ENCODE measurements around the gene HNF1B. TPM values are rescaled to one million over a fixed set of nuclear protein-coding genes. Genes with fewer than 3 reads are reported as not detected.
A peak's percentile ranks its signal among the peaks of the same experiment; 100 is the strongest.

The HNF1B gene
- total and polyA plus RNA-seq, 7 experiments from 2014 or later, result 1.4 TPM; not detected in 6

DNA sequence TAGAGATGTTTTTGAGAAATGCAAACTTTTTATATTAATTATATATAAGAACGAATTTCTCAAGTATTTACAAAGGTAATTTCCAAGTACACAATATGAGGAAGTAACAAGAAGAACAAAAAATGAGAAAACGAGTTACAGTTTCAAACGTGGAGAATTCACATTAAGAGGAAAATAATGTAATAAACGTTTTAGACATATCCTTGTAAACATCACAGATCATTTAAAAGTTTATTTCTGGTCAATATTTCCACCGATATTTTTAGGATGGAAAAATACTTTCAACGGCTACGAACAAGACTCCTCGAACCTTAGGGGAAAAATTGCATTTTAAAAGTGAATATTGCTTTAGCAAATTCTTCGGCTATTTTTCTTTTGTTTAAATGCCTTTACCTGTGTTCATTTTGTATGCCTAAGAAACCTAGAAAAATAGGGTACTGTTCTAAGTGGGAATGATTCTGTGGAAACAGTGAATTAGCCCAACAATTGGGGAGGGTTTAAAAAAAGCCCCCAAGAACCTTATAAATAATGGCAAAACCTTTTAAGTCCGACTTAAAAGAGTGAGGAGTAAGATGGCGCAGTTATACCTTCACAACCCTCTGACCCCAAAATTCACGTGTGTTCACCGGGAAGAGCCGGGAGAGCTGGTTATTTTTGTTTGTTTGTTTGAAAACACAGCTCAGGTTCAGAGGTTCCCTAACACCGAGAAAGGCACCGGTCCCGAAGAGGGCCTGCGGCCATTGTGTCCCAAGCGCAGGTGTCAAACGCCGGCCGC, 3.3 kb downstream of the HNF1B start:
- H3K27ac ChIP-seq (ENCODE audit: low read depth, low read length), result no peak overlapping the region
- H3K36me3 ChIP-seq (ENCODE audit: control insufficient read depth in 2 of 3, insufficient read depth in 3 of 3, low read length in 3 of 3), result no peaks in the 10 kb centered on the region
- CTCF ChIA-PET, result no interaction called here
- peaks cover 60 to 89% (median 73%) of the 10 kb centered on the region in 5 donors for H3K27me3 Mint-ChIP-seq
- no peak overlapping the region for H3K27ac Mint-ChIP-seq
- peaks cover 0 to 4% (median 0%) of the 10 kb centered on the region in 11 donors for H3K9me3 Mint-ChIP-seq
- peaks cover 8 to 25% of the 10 kb centered on the region in 2 donors for H3K4me1 ChIP-seq (ENCODE audit: control insufficient read depth in 2 of 2, insufficient read depth in 2 of 2, low read length in 2 of 2)
- no peak for DNase-seq
- no peak overlapping the region for H3K4me3 ChIP-seq (ENCODE audit: low read length)
- H3K9me3 ChIP-seq (ENCODE audit: control insufficient read depth in 2 of 3, low read length in 3 of 3), result no peaks in the 10 kb centered on the region
- intact Hi-C loops (cut with micrococcal nuclease), result loop anchor here in 1 of 2 donors (5.0 kb wide), 2 partner anchors 51 to 799 kb away; no protein-coding TSS in a partner anchor
- H3K4me1 Mint-ChIP-seq, result peaks cover 14 to 34% (median 23%) of the 10 kb centered on the region in 7 donors
- peaks cover 16 to 30% of the 10 kb centered on the region in 2 donors for H3K27me3 ChIP-seq (ENCODE audit: control insufficient read depth in 2 of 2, insufficient read depth in 2 of 2, low read length in 2 of 2)
- POLR2A ChIA-PET, result interaction anchor here (0.5 kb wide), 1 partner anchor 27 kb away, joined by 5 read pairs; no protein-coding TSS in a partner anchor
- no peak for ATAC-seq
- H3K36me3 Mint-ChIP-seq, result peaks cover 0 to 7% (median 0%) of the 10 kb centered on the region in 5 donors
- H3K4me3 Mint-ChIP-seq, result peak overlapping the region in 9 of 10 donors; percentile 29 to 77 (median 69)

DNA sequence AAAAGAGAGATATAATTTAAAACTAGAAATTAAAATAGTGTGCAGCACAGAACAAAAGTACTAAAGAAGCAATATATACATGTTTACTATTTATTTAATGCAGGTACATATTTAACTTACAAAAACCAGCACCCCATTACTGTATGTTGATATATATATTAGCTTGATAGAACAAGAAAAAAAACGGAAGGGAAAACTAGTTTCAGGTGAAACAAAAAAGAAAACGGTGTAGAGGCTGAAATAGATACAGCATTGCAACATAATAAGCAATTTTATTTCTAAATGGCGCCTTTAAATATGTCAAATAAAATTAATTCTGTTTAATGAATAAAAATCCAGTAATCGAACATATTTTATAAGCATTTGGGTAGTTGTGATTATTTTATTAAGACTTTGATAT, 3.9 kb downstream of the HNF1B start:
- Histone ChIP-seq H3K36me3 (ENCODE audit: control insufficient read depth in 2 of 3, insufficient read depth in 3 of 3, low read length in 3 of 3) (no peaks in the 10 kb centered on the region), H3K4me1 (ENCODE audit: control insufficient read depth in 2 of 2, insufficient read depth in 2 of 2, low read length in 2 of 2) (peaks cover 8 to 25% of the 10 kb centered on the region in 2 donors), H3K4me3 (ENCODE audit: low read length) (no peak overlapping the region), H3K27ac (ENCODE audit: low read depth, low read length) (no peak overlapping the region), H3K9me3 (ENCODE audit: control insufficient read depth in 2 of 3, low read length in 3 of 3) (no peaks in the 10 kb centered on the region), H3K27me3 (ENCODE audit: control insufficient read depth in 2 of 2, insufficient read depth in 2 of 2, low read length in 2 of 2) (peaks cover 16 to 30% of the 10 kb centered on the region in 2 donors)
- DNase-seq (no peak), ATAC-seq (no peak)
- H3K36me3 Mint-ChIP-seq, result peaks cover 0 to 7% (median 0%) of the 10 kb centered on the region in 5 donors
- H3K27me3 Mint-ChIP-seq, result peaks cover 57 to 89% (median 74%) of the 10 kb centered on the region in 5 donors
- H3K4me1 Mint-ChIP-seq, result peaks cover 14 to 34% (median 23%) of the 10 kb centered on the region in 7 donors
- H3K27ac Mint-ChIP-seq, result no peak overlapping the region
- H3K9me3 Mint-ChIP-seq, result peaks cover 0 to 4% (median 0%) of the 10 kb centered on the region in 11 donors
- intact Hi-C loops (cut with micrococcal nuclease), result loop anchor here in 1 of 2 donors (5.0 kb wide), 2 partner anchors 51 to 799 kb away; no protein-coding TSS in a partner anchor
- ChIA-PET POLR2A (no interaction called here), CTCF (no interaction called here)
- H3K4me3 Mint-ChIP-seq, result peak overlapping the region in 2 of 10 donors; percentile 38 to 73

DNA sequence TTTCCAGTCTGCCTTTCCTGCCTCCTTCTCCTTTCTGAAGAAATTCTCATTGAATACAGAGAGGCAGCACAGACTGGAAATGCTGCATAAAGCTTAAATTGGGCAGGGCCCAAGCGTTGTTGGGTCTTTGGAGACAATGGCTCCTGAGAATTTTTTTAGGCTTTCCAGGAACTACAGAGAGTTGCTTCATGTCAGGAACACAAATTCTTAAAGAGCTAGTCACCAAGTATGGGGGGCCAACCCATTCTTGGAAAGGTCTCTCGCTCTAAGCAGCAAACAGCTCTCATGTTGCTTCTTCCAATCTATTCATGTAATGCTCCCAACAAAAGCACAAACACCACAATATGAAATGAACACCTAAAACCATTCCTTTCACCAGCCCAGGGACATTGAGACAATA, 6.9 kb downstream of the HNF1B start:
- POLR2A ChIA-PET, result no interaction called here
- CTCF ChIA-PET, result no interaction called here
- no peak overlapping the region for H3K27ac Mint-ChIP-seq
- H3K9me3 Mint-ChIP-seq, result peaks cover 0 to 4% (median 0%) of the 10 kb centered on the region in 11 donors
- Histone ChIP-seq H3K9me3 (ENCODE audit: control insufficient read depth in 2 of 3, low read length in 3 of 3) (no peaks in the 10 kb centered on the region), H3K36me3 (ENCODE audit: control insufficient read depth in 2 of 3, insufficient read depth in 3 of 3, low read length in 3 of 3) (no peaks in the 10 kb centered on the region), H3K27me3 (ENCODE audit: control insufficient read depth in 2 of 2, insufficient read depth in 2 of 2, low read length in 2 of 2) (peaks cover 16 to 22% of the 10 kb centered on the region in 2 donors), H3K4me3 (ENCODE audit: low read length) (no peak overlapping the region), H3K4me1 (ENCODE audit: control insufficient read depth in 2 of 2, insufficient read depth in 2 of 2, low read length in 2 of 2) (peaks cover 8 to 10% of the 10 kb centered on the region in 2 donors), H3K27ac (ENCODE audit: low read depth, low read length) (no peak overlapping the region)
- DNase-seq (no peak), ATAC-seq (no peak)
- peaks cover 44 to 61% (median 57%) of the 10 kb centered on the region in 5 donors for H3K27me3 Mint-ChIP-seq
- no peak overlapping the region for H3K4me3 Mint-ChIP-seq
- intact Hi-C loops (cut with micrococcal nuclease), result loop anchor here in 1 of 2 donors (5.0 kb wide), 1 partner anchor 34 kb away; no protein-coding TSS in a partner anchor
- peaks cover 0 to 7% (median 0%) of the 10 kb centered on the region in 5 donors for H3K36me3 Mint-ChIP-seq
- H3K4me1 Mint-ChIP-seq, result peaks cover 3 to 17% (median 6%) of the 10 kb centered on the region in 7 donors

- CTCF ChIA-PET, result no interaction called here
- no peak for ATAC-seq
- DNase-seq, result no peak
- H3K36me3 Mint-ChIP-seq, result peaks cover 0 to 7% (median 0%) of the 10 kb centered on the region in 5 donors
- peaks cover 0 to 9% (median 2%) of the 10 kb centered on the region in 7 donors for H3K4me1 Mint-ChIP-seq
- H3K4me3 Mint-ChIP-seq, result no peak overlapping the region
- intact Hi-C loops (cut with micrococcal nuclease), result loop anchor here in 1 of 2 donors (5.0 kb wide), 1 partner anchor 35 kb away; no protein-coding TSS in a partner anchor
- Histone ChIP-seq H3K4me1 (ENCODE audit: control insufficient read depth in 2 of 2, insufficient read depth in 2 of 2, low read length in 2 of 2) (peaks cover 4 to 7% of the 10 kb centered on the region in 2 donors), H3K36me3 (ENCODE audit: control insufficient read depth in 2 of 3, insufficient read depth in 3 of 3, low read length in 3 of 3) (no peaks in the 10 kb centered on the region), H3K9me3 (ENCODE audit: control insufficient read depth in 2 of 3, low read length in 3 of 3) (no peaks in the 10 kb centered on the region), H3K27me3 (ENCODE audit: control insufficient read depth in 2 of 2, insufficient read depth in 2 of 2, low read length in 2 of 2) (peaks cover 16 to 18% of the 10 kb centered on the region in 2 donors), H3K27ac (ENCODE audit: low read depth, low read length) (no peak overlapping the region), H3K4me3 (ENCODE audit: low read length) (no peak overlapping the region)
- peaks cover 0 to 4% (median 0%) of the 10 kb centered on the region in 11 donors for H3K9me3 Mint-ChIP-seq
- POLR2A ChIA-PET, result no interaction called here
- H3K27ac Mint-ChIP-seq, result no peak overlapping the region
- H3K27me3 Mint-ChIP-seq, result peaks cover 44 to 58% (median 53%) of the 10 kb centered on the region in 5 donors
Observed at GRCh38 chr17:37737081-37737480, 7.8 kb downstream of the HNF1B start.

DNA sequence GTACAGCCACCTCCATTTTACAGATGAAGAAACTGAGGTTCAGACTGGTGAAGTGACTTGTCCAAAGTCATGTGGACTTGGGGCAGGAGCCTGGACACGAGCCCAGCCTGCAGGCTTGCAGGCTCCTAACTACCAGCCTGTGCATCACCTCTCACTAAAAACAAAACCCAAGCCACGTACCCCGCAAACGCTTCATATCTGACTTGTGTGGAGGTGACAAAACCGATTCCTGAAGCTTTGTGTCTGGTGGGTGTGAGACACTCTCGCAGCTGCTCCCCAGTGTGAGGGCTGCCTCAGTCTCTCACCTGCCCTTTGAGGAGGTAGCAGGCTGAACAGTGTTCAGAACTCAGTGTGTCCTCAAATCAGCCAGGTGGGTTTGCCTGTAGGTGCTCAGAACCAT, 8.4 kb downstream of the HNF1B start:
- Mint-ChIP-seq H3K9me3 (peaks cover 0 to 4% (median 0%) of the 10 kb centered on the region in 11 donors), H3K4me1 (peaks cover 0 to 2% (median 0%) of the 10 kb centered on the region in 7 donors)
- H3K27me3 ChIP-seq (ENCODE audit: control insufficient read depth in 2 of 2, insufficient read depth in 2 of 2, low read length in 2 of 2), result peaks cover 12 to 16% of the 10 kb centered on the region in 2 donors

GRCh38 chr17:37735165-37735564, 9.7 kb downstream of the HNF1B start:
- intact Hi-C loops (cut with micrococcal nuclease), result loop anchor here in 1 of 2 donors (5.0 kb wide), 1 partner anchor 37 kb away; no protein-coding TSS in a partner anchor
- Histone ChIP-seq H3K36me3 (ENCODE audit: control insufficient read depth in 2 of 3, insufficient read depth in 3 of 3, low read length in 3 of 3) (no peaks in the 10 kb centered on the region), H3K27ac (ENCODE audit: low read depth, low read length) (no peak overlapping the region), H3K4me3 (ENCODE audit: low read length) (no peak overlapping the region), H3K27me3 (ENCODE audit: control insufficient read depth in 2 of 2, insufficient read depth in 2 of 2, low read length in 2 of 2) (peaks cover 6 to 8% of the 10 kb centered on the region in 2 donors), H3K4me1 (ENCODE audit: control insufficient read depth in 2 of 2, insufficient read depth in 2 of 2, low read length in 2 of 2) (no peaks in the 10 kb centered on the region), H3K9me3 (ENCODE audit: control insufficient read depth in 2 of 3, low read length in 3 of 3) (no peaks in the 10 kb centered on the region)
- Mint-ChIP-seq H3K9me3 (peaks cover 0 to 3% (median 0%) of the 10 kb centered on the region in 11 donors), H3K27ac (no peak overlapping the region), H3K4me1 (peaks cover 0 to 2% (median 0%) of the 10 kb centered on the region in 7 donors), H3K36me3 (peaks cover 0 to 7% (median 0%) of the 10 kb centered on the region in 5 donors), H3K27me3 (peaks cover 27 to 46% (median 37%) of the 10 kb centered on the region in 5 donors), H3K4me3 (no peak overlapping the region)
- ATAC-seq, result no peak
- ChIA-PET CTCF (no interaction called here), POLR2A (no interaction called here)
- no peak for DNase-seq

More for the DNA sequence above, 8.4 kb downstream of the HNF1B start:
- peaks cover 40 to 55% (median 49%) of the 10 kb centered on the region in 5 donors for H3K27me3 Mint-ChIP-seq
- Histone ChIP-seq H3K27ac (ENCODE audit: low read depth, low read length) (no peak overlapping the region), H3K9me3 (ENCODE audit: control insufficient read depth in 2 of 3, low read length in 3 of 3) (no peaks in the 10 kb centered on the region), H3K36me3 (ENCODE audit: control insufficient read depth in 2 of 3, insufficient read depth in 3 of 3, low read length in 3 of 3) (no peaks in the 10 kb centered on the region), H3K4me1 (ENCODE audit: control insufficient read depth in 2 of 2, insufficient read depth in 2 of 2, low read length in 2 of 2) (peaks cover 0 to under 1% of the 10 kb centered on the region in 2 donors), H3K4me3 (ENCODE audit: low read length) (no peak overlapping the region)
- H3K27ac Mint-ChIP-seq, result no peak overlapping the region
- CTCF ChIA-PET, result no interaction called here
- DNase-seq (no peak), ATAC-seq (no peak)
- H3K4me3 Mint-ChIP-seq, result no peak overlapping the region
- POLR2A ChIA-PET, result no interaction called here
- peaks cover 0 to 7% (median 0%) of the 10 kb centered on the region in 5 donors for H3K36me3 Mint-ChIP-seq
- intact Hi-C loops (cut with micrococcal nuclease), result loop anchor here in 1 of 2 donors (5.0 kb wide), 1 partner anchor 36 kb away; no protein-coding TSS in a partner anchor

Measured in naive thymus-derived CD4-positive, alpha-beta T cell (primary cell).